H9 (cell line): ENCODE measurements around the gene ANXA2. TPM values are rescaled to one million over a fixed set of nuclear protein-coding genes. Genes with fewer than 3 reads are reported as not detected.

Source experiments
- DNase-seq: peaks from one replicate; pipeline ENCODE4 v3.0.0-alpha.2; 2017
- H2AFZ ChIP-seq: one replicate; pipeline ENCODE4 v1.6.1; 2013; ENCODE audit warnings: mild to moderate bottlenecking, low read length, control low read depth, moderate library complexity
- H2AK5ac ChIP-seq: 2 replicates; pipeline ENCODE4 v1.6.1; 2013; ENCODE audit warnings: low read length, control low read depth, mixed read lengths; ENCODE audit not compliant: insufficient read length
- H2BK120ac ChIP-seq: one replicate; pipeline ENCODE4 v1.6.1; 2013; ENCODE audit warnings: low read depth, mild to moderate bottlenecking, low read length, control low read depth, inconsistent platforms; ENCODE audit not compliant: poor library complexity, severe bottlenecking
- H2BK12ac ChIP-seq: 2 replicates; pipeline ENCODE4 v1.6.1; 2013; ENCODE audit warnings: low read length, control low read depth, mixed read lengths, low read depth; ENCODE audit not compliant: insufficient read length
- H2BK15ac ChIP-seq: 2 replicates; pipeline ENCODE4 v1.6.1; 2013; ENCODE audit warnings: low read depth, low read length, control low read depth
- H2BK20ac ChIP-seq: one replicate; pipeline ENCODE4 v1.6.1; 2013; ENCODE audit warnings: low read depth, mild to moderate bottlenecking, low read length, control low read depth, inconsistent platforms; ENCODE audit not compliant: poor library complexity, severe bottlenecking
- H2BK5ac ChIP-seq: 2 replicates; pipeline ENCODE4 v1.6.1; 2013; ENCODE audit warnings: low read length, control low read depth, mixed read lengths; ENCODE audit not compliant: insufficient read length
- H3K14ac ChIP-seq: 2 replicates; pipeline ENCODE4 v1.6.1; 2013; ENCODE audit warnings: low read length, control low read depth; ENCODE audit not compliant: insufficient read depth
- H3K18ac ChIP-seq: 2 replicates; pipeline ENCODE4 v1.6.1; 2013; ENCODE audit warnings: low read depth, mild to moderate bottlenecking, mixed read lengths, low read length, control low read depth; ENCODE audit not compliant: insufficient read length
- H3K23ac ChIP-seq: 2 replicates; pipeline ENCODE4 v1.6.1; 2013; ENCODE audit warnings: low read length, control low read depth, mixed read lengths, low read depth; ENCODE audit not compliant: insufficient read length
- H3K23me2 ChIP-seq: 2 replicates; pipeline ENCODE4 v1.6.1; 2013; ENCODE audit warnings: low read depth, mild to moderate bottlenecking, mixed read lengths, low read length, control low read depth; ENCODE audit not compliant: insufficient read length, poor library complexity, severe bottlenecking
- H3K27ac ChIP-seq: 2 replicates; pipeline ENCODE4 v1.5.1; 2013; ENCODE audit warnings: low read length, control low read depth, mixed read lengths, low read depth; ENCODE audit not compliant: insufficient read length
- H3K27me3 ChIP-seq: 2 replicates; pipeline ENCODE4 v1.6.1; 2013; ENCODE audit warnings: low read length, control low read depth, inconsistent platforms; ENCODE audit not compliant: insufficient read depth
- H3K4ac ChIP-seq: 2 replicates; pipeline ENCODE4 v1.6.1; 2013; ENCODE audit warnings: low read depth, mild to moderate bottlenecking, control low read depth, inconsistent platforms, low read length, moderate library complexity
- H3K4me1 ChIP-seq: 2 replicates; pipeline ENCODE4 v1.6.1; 2013; ENCODE audit warnings: low read length, control low read depth, inconsistent platforms; ENCODE audit not compliant: insufficient read depth
- H3K4me2 ChIP-seq: 2 replicates; pipeline ENCODE4 v1.6.1; 2013; ENCODE audit warnings: low read length, control low read depth, mixed read lengths; ENCODE audit not compliant: insufficient read length, insufficient read depth
- H3K56ac ChIP-seq: 2 replicates; pipeline ENCODE4 v1.6.1; 2013; ENCODE audit warnings: low read depth, mild to moderate bottlenecking, mixed read lengths, low read length, control low read depth; ENCODE audit not compliant: insufficient read length
- H3K79me1 ChIP-seq: 2 replicates; pipeline ENCODE4 v1.6.1; 2013; ENCODE audit warnings: low read depth, mild to moderate bottlenecking, moderate library complexity, low read length, control low read depth, inconsistent platforms; ENCODE audit not compliant: insufficient read depth, poor library complexity, severe bottlenecking
- H3K79me2 ChIP-seq: 2 replicates; pipeline ENCODE4 v1.6.1; 2013; ENCODE audit warnings: low read length, control low read depth, inconsistent platforms; ENCODE audit not compliant: insufficient read depth
- H3K9ac ChIP-seq: 2 replicates; pipeline ENCODE4 v1.6.1; 2013; ENCODE audit warnings: low read length, control low read depth, mixed read lengths; ENCODE audit not compliant: insufficient read length; ENCODE audit errors: extremely low read depth
- H3K9me3 ChIP-seq: one replicate; pipeline ENCODE4 v1.6.1; 2013; ENCODE audit warnings: low read depth, low read length, inconsistent platforms; ENCODE audit not compliant: control insufficient read depth
- H3T11ph ChIP-seq: one replicate; pipeline ENCODE4 v1.6.1; 2013; ENCODE audit warnings: mild to moderate bottlenecking, low read length, control low read depth, inconsistent platforms
- H4K20me1 ChIP-seq: one replicate; pipeline ENCODE4 v1.6.1; 2013; ENCODE audit not compliant: control insufficient read depth, insufficient read length, insufficient read depth
- H4K5ac ChIP-seq: 2 replicates; pipeline ENCODE4 v1.6.1; 2013; ENCODE audit warnings: low read depth, mild to moderate bottlenecking, mixed read lengths, low read length, control low read depth; ENCODE audit not compliant: insufficient read length
- H4K8ac ChIP-seq: replicated peaks from 2 replicates; pipeline ENCODE4 v1.6.1; 2013; ENCODE audit warnings: low read length, control low read depth, mixed read lengths, low read depth; ENCODE audit not compliant: insufficient read length
- H4K91ac ChIP-seq: 2 replicates; pipeline ENCODE4 v1.6.1; 2013; ENCODE audit warnings: low read depth, mild to moderate bottlenecking, moderate library complexity, mixed read lengths, low read length, control low read depth; ENCODE audit not compliant: insufficient read length
- H3K27ac Mint-ChIP-seq, 3 experiments: 2 replicates in 2 of 3; 3 replicates in 1 of 3; pipeline ENCODE4 v1.8.0; 2020 to 2021; ENCODE audit warnings: mixed read lengths in 3 of 3, mild to moderate bottlenecking in 1 of 3, moderate library complexity in 1 of 3
- H3K27me3 Mint-ChIP-seq: 2 replicates; pipeline ENCODE4 v1.8.0; 2021; ENCODE audit warnings: low read depth, mild to moderate bottlenecking, moderate library complexity, mixed read lengths
- H3K36me3 Mint-ChIP-seq, 3 experiments: 2 replicates in 2 of 3; 3 replicates in 1 of 3; pipeline ENCODE4 v1.8.0; 2020 to 2021; ENCODE audit warnings: low read depth in 3 of 3, mixed read lengths in 3 of 3; ENCODE audit not compliant: insufficient read depth in 1 of 3
- H3K4me1 Mint-ChIP-seq, 2 experiments: 2 replicates each; pipeline ENCODE4 v1.8.0; 2020; ENCODE audit warnings: mixed read lengths in 2 of 2
- H3K4me3 Mint-ChIP-seq, 2 experiments: 2 replicates in 1 of 2; 3 replicates in 1 of 2; pipeline ENCODE4 v1.8.0; 2020 to 2021; ENCODE audit warnings: mild to moderate bottlenecking in 2 of 2, mixed read lengths in 2 of 2, moderate library complexity in 1 of 2
- H3K9me3 Mint-ChIP-seq, 2 experiments: 2 replicates in 1 of 2; 3 replicates in 1 of 2; pipeline ENCODE4 v1.8.0; 2020; ENCODE audit warnings: mild to moderate bottlenecking in 2 of 2, mixed read lengths in 2 of 2, moderate library complexity in 1 of 2
- CTCF ChIP-seq: fragments of 200-600 bp; sonication (generic); conservative IDR thresholded peaks from 3 replicates; pipeline ENCODE4 v1.8.0; 2021; ENCODE audit warnings: antibody characterized with exemption, mild to moderate bottlenecking
- WGBS: extraction: QIAGEN DNeasy Blood & Tissue Kit; methylation state at CpG from one replicate; pipeline ENCODE4 v1.1.7; 2013; ENCODE audit warnings: missing lambda C conversion rate, low lambda C conversion rate, mixed read lengths; ENCODE audit not compliant: insufficient read length; ENCODE audit errors: extremely low coverage; 5-methylcytosine and 5-hydroxymethylcytosine counted together
- total RNA-seq: library from RNA; stranded (reverse); gene quantifications from 2 replicates; pipeline ENCODE4 v1.2.1, GENCODE V29; 2021

ANXA2 gene
- total RNA-seq, 1 experiment from 2014 or later = 126 TPM

- Histone ChIP-seq H2BK5ac (no peak overlapping the region), H2BK120ac (no peak overlapping the region), H4K5ac (no peak overlapping the region), H3K4me2 (no peak overlapping the region), H3K14ac (no peak overlapping the region), H3K9ac (no peak overlapping the region), H4K8ac (no peak overlapping the region), H2BK12ac (no peak overlapping the region), H2AFZ (no peak overlapping the region), H3K18ac (no peak overlapping the region), H3K27ac (no peak overlapping the region), H3K79me2 (no peaks in the 10 kb centered on the region; the same call in 1 of the 2 replicates), H2BK20ac (no peak overlapping the region), H3T11ph (no peak overlapping the region), H2AK5ac (no peak overlapping the region), H3K79me1 (no peaks in the 10 kb centered on the region), H3K23me2 (no peaks in the 10 kb centered on the region), H3K4me1 (no peaks in the 10 kb centered on the region), H3K9me3 (no peaks in the 10 kb centered on the region), H3K56ac (no peak overlapping the region), H3K4ac (no peak overlapping the region), H4K20me1 (no peaks in the 10 kb centered on the region), H3K27me3 (no peaks in the 10 kb centered on the region), H2BK15ac (no peak overlapping the region), H4K91ac (no peak overlapping the region), H3K23ac (no peak overlapping the region)
- H3K4me3 Mint-ChIP-seq = no peak overlapping the region
- no CpG with 5 or more reads among the region's 2 CpGs for WGBS
- H3K36me3 Mint-ChIP-seq = peaks cover 2 to 33% (median 9%) of the 10 kb centered on the region in 3 experiments; a peak in 5 of 7 replicates
- H3K27me3 Mint-ChIP-seq = peaks cover 22% of the 10 kb centered on the region
- no peak overlapping the region for H3K27ac Mint-ChIP-seq
- peaks cover 0 to 5% of the 10 kb centered on the region in 2 experiments; a peak in 3 of 4 replicates for H3K4me1 Mint-ChIP-seq
- H3K9me3 Mint-ChIP-seq = peaks cover 8 to 9% of the 10 kb centered on the region in 2 experiments
- DNase-seq = no peak
- TF ChIP-seq CTCF = no peak
Observed at GRCh38 chr15:60364612-60364924, 33.2 kb downstream of the ANXA2 start.
